GM06990 (cell line): ENCODE results near the gene MRPS12.
"Not testable (repeated sequence)": the region's sequence is repeated elsewhere in the genome, so short reads cannot be mapped to it uniquely, and the experiment has no call there.

Experiments used
- DNase-seq: peaks from one replicate; pipeline ENCODE4 v3.0.0-alpha.2; 2011; ENCODE audit not compliant: insufficient read length; ENCODE audit errors: extremely low read depth
- H3K27me3 ChIP-seq: replicated peaks from 2 replicates; pipeline ENCODE4 v1.6.0; 2011; ENCODE audit warnings: low read length; ENCODE audit not compliant: control insufficient read depth, insufficient read depth
- H3K36me3 ChIP-seq: 2 replicates; pipeline ENCODE4 v1.5.1; 2011; ENCODE audit warnings: low read length; ENCODE audit not compliant: control insufficient read depth, insufficient read depth
- H3K4me3 ChIP-seq: replicated peaks from 2 replicates; pipeline ENCODE4 v1.5.1; 2011; ENCODE audit warnings: low read depth, mild to moderate bottlenecking, control low read depth, low read length
- TF ChIP-seq, protein P1 (sequence below): IDR thresholded peaks from 2 replicates; pipeline ENCODE4 v1.5.1; 2011; ENCODE audit warnings: low read length, control low read depth, mild to moderate bottlenecking, inconsistent platforms; ENCODE audit not compliant: insufficient read depth, poor library complexity, severe bottlenecking

Gene MRPS12

DNA sequence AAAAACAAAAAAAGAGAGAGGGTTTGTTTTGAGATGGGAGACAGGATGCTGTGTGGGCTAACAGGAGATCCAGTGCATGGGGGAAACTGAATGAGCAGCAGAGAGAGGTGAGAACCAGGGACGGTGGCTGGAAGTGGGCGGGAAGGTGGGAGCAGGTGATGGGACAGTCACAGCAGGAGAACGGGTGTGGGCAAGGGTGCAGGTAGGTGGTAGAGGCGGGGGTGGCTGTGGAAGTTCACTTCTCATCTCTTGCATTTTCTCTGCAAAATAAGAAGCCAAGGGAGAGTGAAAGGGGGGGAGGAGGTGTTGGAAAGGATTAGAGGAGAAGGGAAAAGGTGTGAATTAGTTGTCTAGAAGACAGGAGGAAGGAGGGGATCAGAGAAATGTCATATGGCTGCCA, 22.9 kb downstream of the MRPS12 start:
- H3K4me3 ChIP-seq: no peak overlapping the region
- TF ChIP-seq, protein P1, sequence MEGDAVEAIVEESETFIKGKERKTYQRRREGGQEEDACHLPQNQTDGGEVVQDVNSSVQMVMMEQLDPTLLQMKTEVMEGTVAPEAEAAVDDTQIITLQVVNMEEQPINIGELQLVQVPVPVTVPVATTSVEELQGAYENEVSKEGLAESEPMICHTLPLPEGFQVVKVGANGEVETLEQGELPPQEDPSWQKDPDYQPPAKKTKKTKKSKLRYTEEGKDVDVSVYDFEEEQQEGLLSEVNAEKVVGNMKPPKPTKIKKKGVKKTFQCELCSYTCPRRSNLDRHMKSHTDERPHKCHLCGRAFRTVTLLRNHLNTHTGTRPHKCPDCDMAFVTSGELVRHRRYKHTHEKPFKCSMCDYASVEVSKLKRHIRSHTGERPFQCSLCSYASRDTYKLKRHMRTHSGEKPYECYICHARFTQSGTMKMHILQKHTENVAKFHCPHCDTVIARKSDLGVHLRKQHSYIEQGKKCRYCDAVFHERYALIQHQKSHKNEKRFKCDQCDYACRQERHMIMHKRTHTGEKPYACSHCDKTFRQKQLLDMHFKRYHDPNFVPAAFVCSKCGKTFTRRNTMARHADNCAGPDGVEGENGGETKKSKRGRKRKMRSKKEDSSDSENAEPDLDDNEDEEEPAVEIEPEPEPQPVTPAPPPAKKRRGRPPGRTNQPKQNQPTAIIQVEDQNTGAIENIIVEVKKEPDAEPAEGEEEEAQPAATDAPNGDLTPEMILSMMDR: no peak
- H3K27me3 ChIP-seq: no peaks in the 10 kb centered on the region
- no peak for DNase-seq
- H3K36me3 ChIP-seq: no peaks in the 10 kb centered on the region

DNA sequence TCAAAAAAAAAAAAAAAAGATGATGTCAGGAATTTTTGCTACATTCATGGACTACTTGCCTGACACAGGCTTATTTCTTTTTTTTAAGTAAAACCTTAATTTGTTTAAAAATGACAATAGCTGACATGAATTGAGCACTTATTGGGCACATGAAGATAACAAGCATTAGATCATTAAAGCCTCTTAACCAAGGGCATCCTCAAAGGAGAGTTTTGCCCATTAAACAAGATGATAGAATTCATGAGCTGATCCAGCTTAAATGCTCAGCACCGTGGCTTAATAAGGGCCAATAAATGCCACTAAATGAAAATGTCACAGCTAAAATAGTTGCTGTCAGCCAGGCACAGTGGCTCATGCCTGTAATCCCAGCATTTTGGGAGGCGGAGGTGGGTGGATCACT, 25.5 kb downstream of the MRPS12 start:
- TF ChIP-seq, protein P1: no peak
- H3K36me3 ChIP-seq: no peaks in the 10 kb centered on the region
- no peak for DNase-seq
- H3K4me3 ChIP-seq: no peak overlapping the region
- H3K27me3 ChIP-seq: no peaks in the 10 kb centered on the region

DNA sequence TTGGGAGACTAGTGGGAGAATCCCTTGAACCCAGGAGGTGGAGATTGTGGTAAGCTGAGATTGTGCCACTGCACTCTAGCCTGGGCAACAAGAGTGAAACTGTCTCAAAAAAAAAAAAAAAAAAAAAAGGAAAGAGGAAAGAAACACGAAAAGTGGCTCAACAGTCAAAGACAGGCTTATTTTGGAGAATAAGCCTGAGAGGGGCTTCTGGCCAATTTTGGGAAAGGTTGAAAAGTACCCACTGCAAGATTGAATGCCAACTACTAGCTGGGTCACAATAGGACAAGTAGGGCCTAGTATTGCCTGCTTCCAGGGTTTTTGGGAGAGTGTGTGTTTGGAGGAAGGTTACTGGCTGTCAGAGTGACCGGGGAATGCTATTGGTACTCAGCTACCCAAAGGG, 27.6 kb downstream of the MRPS12 start:
- no peak overlapping the region for H3K4me3 ChIP-seq

DNA sequence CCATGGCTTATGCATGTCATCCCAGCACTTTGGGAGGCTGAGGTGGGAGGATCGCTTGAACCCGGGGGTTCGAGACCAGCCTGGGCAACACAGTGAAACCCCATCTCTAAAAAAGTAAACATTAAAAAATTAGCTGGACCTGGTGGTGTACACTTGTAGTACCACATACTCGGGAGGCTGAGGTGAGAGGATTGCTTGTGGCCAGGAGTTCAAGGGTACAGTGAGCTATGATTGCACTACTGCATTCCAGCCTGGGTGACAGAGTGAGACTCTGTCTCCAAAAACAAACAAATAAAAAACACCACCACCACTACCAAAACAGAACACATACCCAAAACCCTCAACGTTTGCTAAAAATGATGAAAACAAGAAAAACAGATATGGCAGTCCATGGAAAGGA, 28.9 kb downstream of the MRPS12 start:
- DNase-seq: no peak
- TF ChIP-seq, protein P1: no peak
- Histone ChIP-seq H3K27me3 (no peaks in the 10 kb centered on the region), H3K4me3 (no peak overlapping the region), H3K36me3 (no peaks in the 10 kb centered on the region)

More for the DNA sequence above, 27.6 kb downstream of the MRPS12 start:
- no peak for DNase-seq
- H3K36me3 ChIP-seq: no peaks in the 10 kb centered on the region
- H3K27me3 ChIP-seq: no peaks in the 10 kb centered on the region
- TF ChIP-seq, protein P1: no peak

DNA sequence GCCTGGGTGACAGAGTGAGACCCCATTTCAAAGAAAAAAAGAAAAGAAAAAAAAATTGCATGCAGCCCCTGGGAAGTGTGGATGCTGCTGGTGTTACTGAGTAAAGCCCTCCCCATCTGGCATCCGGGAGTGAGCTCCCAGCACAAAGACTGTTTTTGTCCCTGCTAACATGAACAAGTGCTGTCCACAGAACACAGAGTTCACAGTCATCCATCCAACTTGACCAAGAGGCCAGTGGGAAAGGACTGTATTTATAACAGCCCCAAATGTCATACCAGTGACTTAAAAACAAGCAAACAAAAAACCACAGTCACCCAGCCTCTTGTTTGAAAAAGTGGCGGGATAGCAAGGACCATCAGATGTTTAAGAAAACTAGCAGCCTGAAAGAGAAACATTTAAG, 34.0 kb downstream of the MRPS12 start:
- TF ChIP-seq, protein P1: no peak
- Histone ChIP-seq H3K4me3 (no peak overlapping the region), H3K27me3 (no peaks in the 10 kb centered on the region)

DNA sequence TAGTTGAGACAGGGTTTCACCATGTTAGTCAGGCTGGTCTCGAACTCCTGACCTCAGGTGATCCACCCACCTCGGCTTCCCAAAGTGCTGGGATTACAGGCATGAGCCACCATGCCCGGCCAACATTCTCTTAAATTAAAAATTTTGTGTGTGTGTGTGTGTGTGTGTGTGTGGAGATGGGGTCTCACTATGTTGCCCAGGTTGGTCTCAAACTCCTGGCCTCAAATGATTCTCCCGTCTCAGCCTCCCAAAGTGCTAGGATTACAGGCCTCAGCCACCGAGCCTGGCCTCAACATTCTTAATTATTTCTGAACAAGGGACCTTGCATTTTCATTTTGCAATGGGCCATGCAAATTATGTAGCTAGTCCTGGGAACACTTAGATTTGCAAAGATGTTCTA, 35.4 kb downstream of the MRPS12 start:
- not testable (repeated sequence) for H3K36me3 ChIP-seq

More for the DNA sequence above, 34.0 kb downstream of the MRPS12 start:
- DNase-seq: no peak
- H3K36me3 ChIP-seq: no peaks in the 10 kb centered on the region

More for the DNA sequence above, 35.4 kb downstream of the MRPS12 start:
- H3K4me3 ChIP-seq, DNase-seq, H3K27me3 ChIP-seq: not testable (repeated sequence)
